ENCODE measurements around the gene PCDH12.

The PCDH12 gene

GRCh38 chr5:141969783-141970771 is 12.1 kb upstream of the PCDH12 start:
- Histone ChIP-seq H3K4me2 (ENCODE audit: low read length, poor library complexity, severe bottlenecking) (peak overlapping the region; percentile 35), H4K8ac (ENCODE audit: low read length) (no peak overlapping the region), H2AK5ac (ENCODE audit: low read length, severe bottlenecking) (no peak overlapping the region), H3K27ac (ENCODE audit: low read length, poor library complexity, severe bottlenecking) (peak overlapping the region; percentile 79), H2BK120ac (ENCODE audit: low read depth, low read length) (no peak overlapping the region), H3K14ac (ENCODE audit: low read length in 2 of 2) (no peak overlapping the region), H3K4me3 (ENCODE audit: insufficient read depth in 1 of 2, low read depth in 1 of 2, low read length in 2 of 2) (peak overlapping the region in 1 of 2 experiments; percentile 88), H3K18ac (ENCODE audit: low read depth in 1 of 2, low read length in 2 of 2) (no peak overlapping the region), H3K4ac (ENCODE audit: low read depth in 1 of 2, low read length in 2 of 2) (no peak overlapping the region), H3K23ac (ENCODE audit: low read length in 2 of 2) (no peak overlapping the region), H3K36me3 (ENCODE audit: control insufficient read depth in 1 of 2, insufficient read depth in 2 of 2, low read depth in 1 of 2, low read length in 2 of 2) (peaks cover 6 to 34% of the 10 kb centered on the region in 2 experiments), H3K79me1 (replicated peaks; ENCODE audit: low read length, poor library complexity, severe bottlenecking) (peaks cover 5% of the 10 kb centered on the region), H3K9me3 (ENCODE audit: control insufficient read depth, low read length) (no peaks in the 10 kb centered on the region), H2AFZ (ENCODE audit: low read depth, low read length) (no peak overlapping the region), H2BK15ac (ENCODE audit: low read depth, poor library complexity, severe bottlenecking) (no peak overlapping the region), H2BK12ac (ENCODE audit: low read length in 2 of 2) (no peak overlapping the region), H4K91ac (ENCODE audit: low read length) (no peak overlapping the region), H2BK5ac (ENCODE audit: low read depth, low read length, poor library complexity, severe bottlenecking) (no peak overlapping the region), H3K27me3 (ENCODE audit: control insufficient read depth in 1 of 2, insufficient read depth in 1 of 2, low read length in 2 of 2) (no peaks in the 10 kb centered on the region), H3K9ac (ENCODE audit: low read length) (peak overlapping the region; percentile 93), H3K4me1 (ENCODE audit: control insufficient read depth, insufficient read depth, low read depth, low read length) (peaks cover 1% of the 10 kb centered on the region)
- DNase-seq, result peak; percentile 66
- WGBS, result no CpG with 5 or more reads among the region's 2 CpGs

- Histone ChIP-seq H3K18ac (ENCODE audit: low read depth in 1 of 2, low read length in 2 of 2) (peak within 1 kb of the TSS; percentile 44 to 77), H3K4ac (ENCODE audit: low read depth in 1 of 2, low read length in 2 of 2) (peak within 1 kb of the TSS; percentile 73 to 83), H2AK5ac (ENCODE audit: low read length, severe bottlenecking) (no peak within 1 kb of the TSS), H2BK15ac (ENCODE audit: low read depth, poor library complexity, severe bottlenecking) (peak within 1 kb of the TSS; percentile 97), H3K27me3 (ENCODE audit: control insufficient read depth in 1 of 2, insufficient read depth in 1 of 2, low read length in 2 of 2) (no peaks in the 10 kb centered on the region), H3K4me2 (ENCODE audit: low read length, poor library complexity, severe bottlenecking) (peak within 1 kb of the TSS; percentile 59), H3K23ac (ENCODE audit: low read length in 2 of 2) (no peak within 1 kb of the TSS), H3K14ac (ENCODE audit: low read length in 2 of 2) (peak within 1 kb of the TSS in 1 of 2 experiments; percentile 69), H3K79me1 (replicated peaks; ENCODE audit: low read length, poor library complexity, severe bottlenecking) (peaks cover 4% of the 10 kb centered on the region), H2BK120ac (ENCODE audit: low read depth, low read length) (peak within 1 kb of the TSS; percentile 64), H3K9ac (ENCODE audit: low read length) (peak within 1 kb of the TSS; percentile 93), H3K4me1 (ENCODE audit: control insufficient read depth, insufficient read depth, low read depth, low read length) (peaks cover 1% of the 10 kb centered on the region), H3K4me3 (ENCODE audit: insufficient read depth in 1 of 2, low read depth in 1 of 2, low read length in 2 of 2) (peak within 1 kb of the TSS; percentile 68 to 88), H2BK12ac (ENCODE audit: low read length in 2 of 2) (no peak within 1 kb of the TSS), H2AFZ (ENCODE audit: low read depth, low read length) (peak within 1 kb of the TSS; percentile 43), H4K8ac (ENCODE audit: low read length) (peak within 1 kb of the TSS; percentile 96), H4K91ac (ENCODE audit: low read length) (peak within 1 kb of the TSS; percentile 98), H3K36me3 (ENCODE audit: control insufficient read depth in 1 of 2, insufficient read depth in 2 of 2, low read depth in 1 of 2, low read length in 2 of 2) (peaks cover 6 to 24% of the 10 kb centered on the region in 2 experiments), H2BK5ac (ENCODE audit: low read depth, low read length, poor library complexity, severe bottlenecking) (no peak within 1 kb of the TSS), H3K27ac (ENCODE audit: low read length, poor library complexity, severe bottlenecking) (peak within 1 kb of the TSS; percentile 79), H3K9me3 (ENCODE audit: control insufficient read depth, low read length) (no peaks in the 10 kb centered on the region)
- peak; percentile 95 for DNase-seq
- under 1% methylated on average over 63 of the region's 63 CpGs for WGBS
These were observed 11.1 kb upstream of the PCDH12 start, which contains the start of gene RNF14 for GRCh38 chr5:141968914-141969608. Gene RNF14, plus strand, starts transcription at chr5:141969105. Its CDS starts 4,484 bp downstream, at chr5:141973589.

DNA sequence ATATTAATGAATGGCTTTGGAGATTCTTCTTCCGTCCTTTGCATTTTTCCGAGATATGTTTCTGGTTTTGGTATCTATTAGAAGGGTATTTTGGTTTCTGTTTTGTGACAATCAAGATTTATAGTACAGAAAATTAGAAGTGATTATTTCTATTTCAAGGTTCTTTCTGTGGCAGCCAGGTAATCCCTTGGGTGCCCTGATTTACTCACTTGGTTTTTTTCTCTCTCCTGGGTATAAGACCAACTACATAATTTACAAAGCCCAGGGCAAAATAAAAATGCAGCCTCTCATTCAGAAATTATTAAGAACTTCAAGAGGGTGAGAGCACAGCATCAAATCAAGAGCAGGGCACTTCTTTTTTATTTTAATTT is 8.9 kb upstream of the PCDH12 start:
- H2BK12ac ChIP-seq (ENCODE audit: low read length in 2 of 2), result no peak overlapping the region
- no peak overlapping the region for H4K8ac ChIP-seq (ENCODE audit: low read length)
- H3K18ac ChIP-seq (ENCODE audit: low read depth in 1 of 2, low read length in 2 of 2), result no peak overlapping the region
- H3K23ac ChIP-seq (ENCODE audit: low read length in 2 of 2), result no peak overlapping the region
- H2BK15ac ChIP-seq (ENCODE audit: low read depth, poor library complexity, severe bottlenecking), result no peak overlapping the region
- no peaks in the 10 kb centered on the region for H3K9me3 ChIP-seq (ENCODE audit: control insufficient read depth, low read length)
- no peak overlapping the region for H3K4me3 ChIP-seq (ENCODE audit: insufficient read depth in 1 of 2, low read depth in 1 of 2, low read length in 2 of 2)
- no peak overlapping the region for H3K9ac ChIP-seq (ENCODE audit: low read length)
- H2BK5ac ChIP-seq (ENCODE audit: low read depth, low read length, poor library complexity, severe bottlenecking), result no peak overlapping the region
- H3K14ac ChIP-seq (ENCODE audit: low read length in 2 of 2), result no peak overlapping the region
- WGBS, result 100% methylated on average over 2 of the region's 2 CpGs
- H3K4me1 ChIP-seq (ENCODE audit: control insufficient read depth, insufficient read depth, low read depth, low read length), result no peaks in the 10 kb centered on the region
- H3K27ac ChIP-seq (ENCODE audit: low read length, poor library complexity, severe bottlenecking), result no peak overlapping the region
- H3K4ac ChIP-seq (ENCODE audit: low read depth in 1 of 2, low read length in 2 of 2), result no peak overlapping the region
- H2AK5ac ChIP-seq (ENCODE audit: low read length, severe bottlenecking), result no peak overlapping the region
- no peak overlapping the region for H4K91ac ChIP-seq (ENCODE audit: low read length)
- H3K36me3 ChIP-seq (ENCODE audit: control insufficient read depth in 1 of 2, insufficient read depth in 2 of 2, low read depth in 1 of 2, low read length in 2 of 2), result peaks cover 0 to 5% of the 10 kb centered on the region in 2 experiments
- H3K4me2 ChIP-seq (ENCODE audit: low read length, poor library complexity, severe bottlenecking), result no peak overlapping the region
- no peak overlapping the region for H2BK120ac ChIP-seq (ENCODE audit: low read depth, low read length)
- no peak overlapping the region for H2AFZ ChIP-seq (ENCODE audit: low read depth, low read length)
- H3K27me3 ChIP-seq (ENCODE audit: control insufficient read depth in 1 of 2, insufficient read depth in 1 of 2, low read length in 2 of 2), result no peaks in the 10 kb centered on the region
- H3K79me1 ChIP-seq (replicated peaks; ENCODE audit: low read length, poor library complexity, severe bottlenecking), result no peaks in the 10 kb centered on the region
- DNase-seq, result no peak

Measured in mesenchymal stem cell (in vitro differentiated cells and primary cell).